Measurements from ENCODE around the gene TOMM70. TPM values are rescaled to one million over a fixed set of nuclear protein-coding genes. Genes with fewer than 3 reads are reported as not detected.
"Not testable (repeated sequence)": the region's sequence is repeated elsewhere in the genome, so short reads cannot be mapped to it uniquely, and the experiment has no call there.

TOMM70 gene
- total RNA-seq, 1 experiment from 2014 or later = 59.2 TPM

DNA sequence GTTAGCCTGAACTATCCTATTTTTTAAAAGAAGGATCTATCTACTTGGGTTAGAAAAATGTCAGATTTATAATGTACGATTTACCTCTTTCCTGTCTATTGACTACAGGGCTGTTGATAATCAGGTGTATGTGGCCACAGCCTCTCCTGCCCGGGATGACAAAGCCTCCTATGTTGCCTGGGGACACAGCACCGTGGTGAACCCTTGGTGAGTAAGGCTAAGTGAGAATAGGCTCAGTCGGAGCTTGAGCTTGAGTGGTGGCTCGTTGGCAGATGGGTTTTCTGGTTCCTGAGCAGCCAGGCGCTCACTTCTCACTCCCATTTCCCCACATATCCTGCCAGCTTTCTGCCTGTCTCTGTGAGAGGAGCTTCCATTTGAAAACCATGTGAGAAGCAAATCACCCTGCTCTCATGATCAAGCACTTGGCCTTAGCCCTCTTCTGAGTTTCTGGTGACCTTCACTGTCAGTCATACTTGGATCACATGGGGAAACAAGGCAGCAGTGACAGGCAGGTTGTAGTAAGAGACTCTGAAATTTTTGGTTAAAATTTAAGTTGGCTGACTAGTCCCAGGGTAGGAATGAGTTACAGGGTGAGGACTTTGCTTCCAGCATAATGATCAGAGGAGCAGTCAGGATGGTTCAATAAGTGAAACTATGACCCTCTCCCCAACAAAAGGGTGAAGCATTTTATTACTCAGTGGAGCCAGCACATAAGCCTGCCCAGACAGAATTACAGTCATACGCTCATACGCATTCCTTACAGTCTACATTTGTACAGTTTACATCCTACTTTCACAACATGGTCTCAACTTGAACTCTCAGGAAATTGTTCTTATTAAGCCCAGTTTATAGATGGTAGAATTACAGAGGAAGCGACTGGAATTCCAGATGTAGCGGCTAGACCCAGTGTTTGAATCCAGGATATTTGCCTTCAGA lies 48.3 kb downstream of the TOMM70 start:
- ChIA-PET POLR2A (no interaction called here), CTCF (no interaction called here)
- no peaks in the 10 kb centered on the region for H3K4me1 Mint-ChIP-seq
- peaks cover 33% of the 10 kb centered on the region for H3K36me3 Mint-ChIP-seq
- no peak for ATAC-seq
- no peak for TF ChIP-seq ZNF232 (CRISPR knock-in tag; IDR thresholded peaks at IDR 0.05)
- no peak for TF ChIP-seq ZNF281 (CRISPR knock-in tag; IDR thresholded peaks at IDR 0.05)
- TF ChIP-seq MLX (CRISPR knock-in tag; IDR thresholded peaks at IDR 0.05) = no peak
- TF ChIP-seq CREM (CRISPR knock-in tag; IDR thresholded peaks at IDR 0.05) = no peak
- no peak for TF ChIP-seq ZNF121 (CRISPR knock-in tag; IDR thresholded peaks at IDR 0.05)
- TF ChIP-seq ZNF416 (CRISPR knock-in tag; IDR thresholded peaks at IDR 0.05) = no peak
- H3K4me3 Mint-ChIP-seq = no peak overlapping the region
- H3K9me3 Mint-ChIP-seq = no peaks in the 10 kb centered on the region; the same call in 1 of the 2 replicates
- no peak overlapping the region for H3K27ac Mint-ChIP-seq
- H3K27me3 Mint-ChIP-seq (ENCODE audit: low read depth) = no peaks in the 10 kb centered on the region
- DNase-seq (ENCODE audit: low spot score) = no peak

GRCh38 chr3:100351770-100352169 lies 49.1 kb downstream of the TOMM70 start:
- CTCF ChIA-PET; POLR2A ChIA-PET; H3K27me3 Mint-ChIP-seq (ENCODE audit: low read depth): not testable (repeated sequence)

GRCh38 chr3:100348727-100349126 lies 52.2 kb downstream of the TOMM70 start:
- ChIA-PET CTCF (interaction anchor here (0.5 kb wide), 1 partner anchor 517 kb away, joined by 3 read pairs; no protein-coding TSS in a partner anchor), POLR2A (interaction anchor here (0.6 to 1.1 kb wide), 3 partner anchors 53 to 1683 kb away, joined by 3 read pairs; partner anchors contain the start of genes LNP1, TBC1D23 and TOMM70)
- no peaks in the 10 kb centered on the region; the same call in 1 of the 2 replicates for H3K9me3 Mint-ChIP-seq
- H3K4me3 Mint-ChIP-seq = no peak overlapping the region
- ATAC-seq (no peak), DNase-seq (ENCODE audit: low spot score) (no peak)
- peaks cover 41% of the 10 kb centered on the region for H3K36me3 Mint-ChIP-seq
- no peak for TF ChIP-seq TEAD4 (CRISPR knock-in tag; IDR thresholded peaks at IDR 0.05)
- TF ChIP-seq RELA (CRISPR knock-in tag; IDR thresholded peaks at IDR 0.05; ENCODE audit: borderline replicate concordance) = no peak
- TF ChIP-seq ZBTB21 (CRISPR knock-in tag; IDR thresholded peaks at IDR 0.05; ENCODE audit: borderline replicate concordance) = no peak
- no peak for TF ChIP-seq GRHL2 (CRISPR knock-in tag; IDR thresholded peaks at IDR 0.05; ENCODE audit: insufficient replicate concordance, severe bottlenecking)
- TF ChIP-seq ZNF317 (CRISPR knock-in tag; IDR thresholded peaks at IDR 0.05; ENCODE audit: borderline replicate concordance, low read depth) = no peak
- no peak for TF ChIP-seq NR1H2 (CRISPR knock-in tag; IDR thresholded peaks at IDR 0.05)
- no peaks in the 10 kb centered on the region for H3K27me3 Mint-ChIP-seq (ENCODE audit: low read depth)
- no peaks in the 10 kb centered on the region for H3K4me1 Mint-ChIP-seq
- H3K27ac Mint-ChIP-seq = no peak overlapping the region

More at GRCh38 chr3:100351770-100352169, 49.1 kb downstream of the TOMM70 start:
- DNase-seq (ENCODE audit: low spot score); ATAC-seq; H3K9me3 Mint-ChIP-seq; H3K4me1 Mint-ChIP-seq; H3K4me3 Mint-ChIP-seq; H3K27ac Mint-ChIP-seq: not testable (repeated sequence)
- peaks cover 35% of the 10 kb centered on the region for H3K36me3 Mint-ChIP-seq

DNA sequence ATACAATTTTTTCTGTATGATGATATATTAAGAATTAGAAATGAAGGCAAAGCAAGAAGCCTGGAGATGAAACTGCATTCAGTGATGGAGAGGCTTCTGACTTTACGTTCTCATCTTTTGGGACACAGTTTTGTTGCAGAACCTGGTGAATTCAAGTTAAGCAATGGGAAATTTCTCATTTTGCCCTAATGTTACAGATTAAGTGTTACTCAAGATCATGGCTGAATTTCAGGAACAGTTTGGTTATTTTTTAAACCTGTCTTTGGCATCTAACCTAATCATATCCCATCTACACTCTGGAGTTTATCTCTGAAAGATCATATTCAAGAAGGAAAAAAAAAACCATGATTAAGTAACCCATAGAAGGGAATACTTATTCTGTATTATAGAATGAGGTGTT lies 60.4 kb downstream of the TOMM70 start:
- H3K4me1 Mint-ChIP-seq = peaks cover 12% of the 10 kb centered on the region
- no peak overlapping the region for H3K27ac Mint-ChIP-seq
- no peaks in the 10 kb centered on the region for H3K27me3 Mint-ChIP-seq (ENCODE audit: low read depth)
- ATAC-seq (no peak), DNase-seq (ENCODE audit: low spot score) (no peak)
- H3K4me3 Mint-ChIP-seq = no peak overlapping the region
- TF ChIP-seq ETV6 (CRISPR knock-in tag; IDR thresholded peaks at IDR 0.05) = no peak
- no peak for TF ChIP-seq ZNF281 (CRISPR knock-in tag; IDR thresholded peaks at IDR 0.05)
- TF ChIP-seq ZNF317 (CRISPR knock-in tag; IDR thresholded peaks at IDR 0.05; ENCODE audit: borderline replicate concordance, low read depth) = no peak
- ChIA-PET POLR2A (no interaction called here), CTCF (no interaction called here)
- H3K9me3 Mint-ChIP-seq = no peaks in the 10 kb centered on the region
- H3K36me3 Mint-ChIP-seq = peaks cover 13% of the 10 kb centered on the region
